Activated T-cell treated with anti-CD3 and anti-CD28 coated beads for 1 hour (primary cell): ENCODE measurements around the gene CCNI.

Experiments
- DNase-seq: peaks from one replicate; pipeline ENCODE4 v3.0.0-alpha.2; 2020; ENCODE audit warnings: low read depth

CCNI gene

DNA sequence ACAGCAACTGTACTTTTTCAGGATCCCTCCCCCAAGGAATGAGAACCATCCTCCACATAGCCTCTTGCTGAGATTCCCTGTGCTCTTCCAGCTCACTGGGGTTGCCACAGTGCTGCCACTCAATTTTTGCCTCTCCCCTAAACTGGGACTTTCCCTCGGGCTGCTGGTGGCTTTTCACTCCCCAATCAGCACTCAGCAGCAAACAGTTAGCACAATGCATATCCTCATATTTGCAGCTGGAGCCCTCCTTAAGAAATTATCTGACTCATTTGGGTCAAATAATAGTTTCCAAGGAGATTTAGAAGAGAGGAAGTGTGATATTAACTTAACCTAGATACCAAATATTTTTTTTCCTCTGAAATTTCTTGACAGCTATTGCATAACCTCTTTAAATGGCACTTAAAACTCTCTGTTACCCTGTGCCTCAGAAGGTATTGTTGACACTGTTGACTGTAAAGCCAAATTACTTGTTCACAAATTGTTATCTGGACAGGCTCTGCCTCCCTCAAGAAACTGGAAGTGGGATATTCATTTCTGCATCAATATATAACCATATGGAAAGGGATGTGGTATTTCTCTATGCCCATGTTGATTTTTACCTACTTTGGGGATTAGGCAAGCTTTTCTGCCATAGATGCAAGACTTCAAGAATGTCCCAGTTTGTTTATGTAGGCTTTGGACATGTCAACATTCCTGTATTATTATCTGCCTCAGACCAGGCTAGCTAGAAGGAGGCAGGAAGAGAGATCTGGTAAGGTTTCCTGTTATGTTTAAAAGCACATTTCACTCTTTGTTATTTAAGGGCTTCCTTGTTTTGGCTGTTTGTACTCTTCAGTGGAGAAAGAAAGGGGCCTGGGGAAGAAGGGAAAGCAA lies 68.2 kb downstream of the CCNI start:
- no peak for DNase-seq

DNA sequence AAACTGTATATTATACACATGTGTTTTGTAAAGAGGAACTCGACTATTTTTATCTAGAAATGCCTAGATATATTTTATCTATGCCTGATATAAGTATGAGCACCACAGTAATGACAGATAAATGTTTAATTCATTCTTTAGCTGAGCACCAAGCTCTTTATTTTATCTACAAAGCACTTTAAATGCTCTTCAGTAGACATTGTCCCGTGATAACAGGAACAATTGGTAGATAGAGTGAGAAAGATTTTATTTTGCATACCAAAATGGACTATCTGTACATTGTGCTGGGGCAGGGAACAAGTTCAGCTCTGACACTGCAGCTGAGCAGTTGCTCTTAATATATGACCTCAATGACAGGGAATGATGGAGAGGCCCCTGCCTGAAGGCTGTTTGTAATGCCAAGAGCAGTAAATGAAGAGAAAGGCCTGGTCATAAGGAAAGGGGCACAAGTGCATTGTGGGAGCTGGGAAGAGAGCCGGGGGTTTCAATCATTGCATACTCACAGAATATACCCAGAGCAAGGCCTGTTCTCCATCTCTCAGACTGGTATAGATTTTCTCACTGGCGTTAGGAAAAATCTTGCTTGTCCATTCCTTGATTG lies 68.9 kb downstream of the CCNI start:
- DNase-seq: no peak

DNA sequence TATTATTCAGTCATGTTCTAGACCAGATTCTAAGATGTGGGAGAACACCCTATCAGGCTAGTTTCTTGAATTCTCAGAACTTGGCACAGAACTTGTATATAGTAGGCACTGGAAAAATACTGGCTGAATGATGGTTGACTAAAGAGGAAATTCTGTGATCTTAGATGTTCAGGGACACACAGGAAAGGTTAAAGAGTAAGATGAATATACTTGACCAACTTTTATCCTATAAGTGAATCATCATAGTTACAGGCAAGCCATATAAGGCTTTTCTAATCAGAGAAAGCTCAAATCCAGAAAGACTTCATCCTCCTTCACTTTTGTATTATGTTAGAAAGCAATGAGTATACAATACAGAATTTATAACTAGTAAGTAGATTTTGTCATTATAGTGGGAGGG lies 72.4 kb downstream of the CCNI start:
- no peak for DNase-seq

DNA sequence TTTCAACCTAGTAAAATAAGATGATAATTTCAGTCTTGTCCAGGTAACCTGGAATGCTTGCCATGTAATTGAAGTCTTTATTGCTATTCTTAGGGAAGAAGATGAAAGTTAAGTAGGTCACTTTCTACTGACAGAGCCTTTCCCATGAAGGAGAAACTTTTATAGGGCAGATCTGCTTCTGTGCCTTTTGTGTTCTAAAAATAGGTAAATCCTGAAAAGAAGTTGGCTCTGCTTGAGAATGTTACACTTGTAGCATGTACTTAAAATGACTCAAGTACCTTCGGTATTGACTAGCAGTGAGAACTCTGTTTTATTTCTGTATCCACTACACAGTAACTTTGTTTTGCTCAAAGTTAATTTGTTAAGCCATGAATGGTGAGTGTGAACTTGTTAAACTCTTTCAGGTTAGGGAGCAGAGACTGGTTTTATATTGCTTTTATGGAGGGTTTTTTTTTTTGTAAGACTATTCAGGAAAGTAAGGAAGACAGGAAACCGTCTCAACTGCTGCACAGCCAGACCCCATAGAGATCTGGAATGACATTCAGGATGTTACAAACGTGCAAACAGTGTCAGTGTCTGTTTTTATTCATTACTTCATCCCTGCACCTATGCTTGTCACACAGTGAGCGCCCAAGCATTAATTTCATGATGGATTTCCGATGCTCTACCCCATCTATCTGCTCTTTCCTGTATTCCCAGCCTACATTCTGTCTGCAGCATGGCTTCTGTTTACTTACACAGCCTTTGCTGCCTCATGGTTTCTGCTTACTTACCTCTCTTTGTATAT lies 73.3 kb downstream of the CCNI start:
- DNase-seq: no peak

DNA sequence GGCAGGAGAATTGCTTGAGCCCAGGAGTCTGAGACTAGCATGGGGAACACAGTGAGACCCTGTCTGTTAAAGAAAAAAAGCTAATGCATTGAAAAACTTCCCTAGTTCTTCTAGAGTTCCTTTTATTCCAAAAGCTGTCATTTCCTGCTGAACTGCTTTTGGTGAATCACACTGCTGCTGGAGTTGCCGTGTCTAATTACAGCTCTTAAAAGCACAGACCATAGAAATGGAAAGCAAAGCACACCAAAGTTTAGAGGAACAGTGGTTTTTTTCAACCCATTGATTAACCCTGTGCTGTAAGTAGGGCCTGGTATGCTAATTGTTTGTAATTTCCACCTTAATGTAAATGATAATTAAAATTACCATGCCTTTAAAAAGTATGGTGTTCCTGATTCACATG lies 73.9 kb downstream of the CCNI start:
- DNase-seq: no peak

DNA sequence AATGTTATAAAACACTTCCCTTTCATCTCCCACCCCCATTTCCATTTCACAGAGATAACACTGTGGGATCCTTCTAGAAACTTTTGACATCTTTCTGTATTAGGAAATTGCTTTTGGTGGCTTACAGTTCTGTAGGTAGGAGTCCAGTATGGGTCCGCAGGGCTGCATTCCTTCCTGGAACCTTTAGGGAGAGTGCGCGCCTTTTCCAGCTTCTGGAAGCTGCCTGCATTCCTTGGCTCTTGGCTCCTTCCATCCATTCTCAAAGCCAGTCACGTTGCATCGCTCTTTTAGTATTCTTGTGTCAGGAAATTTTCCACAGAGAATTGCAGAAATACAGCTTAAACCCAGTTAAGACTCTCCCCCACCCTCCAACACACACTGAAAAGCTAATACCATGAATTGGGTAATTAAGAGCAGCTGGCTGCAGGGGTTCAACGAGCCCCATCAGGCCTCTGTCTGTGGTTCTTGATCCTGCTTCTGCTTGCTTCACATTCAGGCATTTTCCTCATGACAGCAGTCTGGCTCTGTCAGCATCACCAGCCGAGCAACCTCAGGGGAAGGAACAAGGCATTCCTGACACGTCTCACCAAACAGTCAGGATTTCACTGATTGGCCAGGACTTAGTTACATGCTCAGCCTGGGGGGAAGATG lies 77.4 kb downstream of the CCNI start:
- DNase-seq: no peak

DNA sequence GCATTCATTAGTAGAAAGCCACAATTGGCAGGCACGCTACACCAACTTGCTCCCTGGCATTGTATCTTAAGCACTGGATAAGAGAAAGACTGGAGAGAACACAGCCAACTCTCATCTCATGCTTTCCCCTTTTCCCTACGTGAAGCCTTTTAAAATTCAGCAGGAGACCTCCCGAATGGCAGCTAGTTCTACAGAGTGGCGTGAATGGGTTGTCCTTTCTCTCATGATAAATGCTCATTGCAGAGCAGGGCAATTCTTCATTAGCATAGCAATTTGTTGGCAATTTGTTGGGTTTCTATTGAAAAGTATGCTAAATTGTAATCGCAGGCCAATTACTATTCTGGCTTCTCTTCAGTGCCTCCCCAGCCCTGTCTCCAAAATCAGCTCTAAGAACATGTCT lies 78.3 kb downstream of the CCNI start:
- no peak for DNase-seq
